Right renal pelvis (tissue), 4 donors: ENCODE data around the gene ABLIM2. TPM values are rescaled to one million over a fixed set of nuclear protein-coding genes. Genes with fewer than 3 reads are reported as not detected.

ENCODE experiments used
- DNase-seq, 4 donors: peaks; one replicate each; pipeline ENCODE4 v3.0.0-alpha.2; 2013; ENCODE audit warnings: low read depth in 4 of 4, low spot score in 3 of 4, missing footprints in 1 of 4
- polyA plus RNA-seq, 4 donors: library from polyadenylated mRNA; unstranded; fragments of 120-200 nt; gene quantifications; one replicate each; pipeline ENCODE4 v1.2.1, GENCODE V29; 2013; ENCODE audit not compliant: insufficient read length in 4 of 4

ABLIM2 gene
- polyA plus RNA-seq, 4 donors = 6.4 to 7.6 (median 7.5) TPM

- DNase-seq = no peak
Measured at GRCh38 chr4:8053688-8054449, 104.7 kb downstream of the ABLIM2 start.

- DNase-seq = no peak
Measured at GRCh38 chr4:8052160-8052691, 106.4 kb downstream of the ABLIM2 start.

GRCh38 chr4:8051644-8052043 is 107.0 kb downstream of the ABLIM2 start:
- no peak for DNase-seq

- peak; percentile 65 to 76 (median 71) for DNase-seq
Measured at GRCh38 chr4:8050555-8051206, 107.9 kb downstream of the ABLIM2 start.

- DNase-seq = no peak
Measured at GRCh38 chr4:8050180-8050554, 108.4 kb downstream of the ABLIM2 start.

GRCh38 chr4:8048856-8049676 is 109.5 kb downstream of the ABLIM2 start:
- no peak for DNase-seq

- DNase-seq = no peak
Measured at GRCh38 chr4:8047837-8048678, 110.6 kb downstream of the ABLIM2 start.

- DNase-seq = no peak
Measured at GRCh38 chr4:8046925-8047541, 111.6 kb downstream of the ABLIM2 start.

GRCh38 chr4:8045909-8046308 is 112.7 kb downstream of the ABLIM2 start:
- no peak for DNase-seq

- DNase-seq = peak in 2 of 4 donors; percentile 11 to 28
Measured at GRCh38 chr4:8044699-8045098, 113.9 kb downstream of the ABLIM2 start.

GRCh38 chr4:8044244-8044643 is 114.4 kb downstream of the ABLIM2 start:
- DNase-seq = no peak

GRCh38 chr4:8043596-8043995 is 115.0 kb downstream of the ABLIM2 start:
- no peak for DNase-seq

GRCh38 chr4:8041868-8042267 is 116.7 kb downstream of the ABLIM2 start:
- DNase-seq = no peak

- no peak for DNase-seq
Measured at GRCh38 chr4:8041172-8041571, 117.4 kb downstream of the ABLIM2 start.

GRCh38 chr4:8040607-8041006 is 118.0 kb downstream of the ABLIM2 start:
- DNase-seq = no peak

- no peak for DNase-seq
Measured at GRCh38 chr4:8039853-8040252, 118.8 kb downstream of the ABLIM2 start.

GRCh38 chr4:8039290-8039689 is 119.3 kb downstream of the ABLIM2 start:
- DNase-seq = no peak

GRCh38 chr4:8038719-8039251 is 119.8 kb downstream of the ABLIM2 start:
- no peak for DNase-seq

GRCh38 chr4:8038083-8038482 is 120.5 kb downstream of the ABLIM2 start:
- DNase-seq = no peak
